ENCODE results near the gene CELF1. TPM values are rescaled to one million over a fixed set of nuclear protein-coding genes. Genes with fewer than 3 reads are reported as not detected.
A peak's percentile ranks its signal among the peaks of the same experiment; 100 is the strongest.

The CELF1 gene
- total RNA-seq (10 to 100 TPM; 68.3 to 97.0 (median 87.7) TPM), polyA plus RNA-seq (10 to 100 TPM; 24.4 to 35.8 TPM)
- long read RNA-seq, donor 1, partial matches to known transcripts, result 14 of 76 reads
- long read RNA-seq, donor 1, other reads (novel, unspliced or antisense), result 61 of 76 reads
- long read RNA-seq, donor 2, partial matches to known transcripts, result 16 of 64 reads
- long read RNA-seq, donor 2, other reads (novel, unspliced or antisense), result 48 of 64 reads
- long read RNA-seq, donor 3, full-length matches to known transcripts, result 2 of 143 reads
- long read RNA-seq, donor 3, partial matches to known transcripts, result 42 of 143 reads
- long read RNA-seq, donor 3, other reads (novel, unspliced or antisense), result 99 of 143 reads

GRCh38 chr11:47552566-47553405 is at the start of gene CELF1:
Gene CELF1, minus strand, starts transcription at chr11:47553132. Its CDS starts 53,609 bp downstream, at chr11:47499523.
- H3K27ac ChIP-seq, result peak within 1 kb of the TSS; percentile 82 to 97 (median 94)
- H3K27me3 ChIP-seq, result no peaks in the 10 kb centered on the region
- peak; percentile 84 to 99 (median 94) for TF ChIP-seq CTCF (IDR thresholded peaks at IDR 0.05)
- no peaks in the 10 kb centered on the region for H3K9me3 ChIP-seq
- peak; percentile 98 to 100 (median 98) for ATAC-seq
- peak; percentile 91 to 92 for DNase-seq
- peaks cover 4 to 48% (median 42%) of the 10 kb centered on the region in 9 donors for H3K4me1 ChIP-seq
- peaks cover 0 to 5% (median 0%) of the 10 kb centered on the region in 9 donors for H3K36me3 ChIP-seq
- peak within 1 kb of the TSS; percentile 83 to 99 (median 94) for H3K4me3 ChIP-seq
- intact Hi-C loops (cut with DNase I), result loop anchor here in 5 of 10 donors (5.0 to 10.0 kb wide), 3 partner anchors 35 to 85 kb away; no protein-coding TSS in a partner anchor
- 0% methylated on average over 59 to 89 of the region's 89 CpGs for WGBS, 2 donors

DNA sequence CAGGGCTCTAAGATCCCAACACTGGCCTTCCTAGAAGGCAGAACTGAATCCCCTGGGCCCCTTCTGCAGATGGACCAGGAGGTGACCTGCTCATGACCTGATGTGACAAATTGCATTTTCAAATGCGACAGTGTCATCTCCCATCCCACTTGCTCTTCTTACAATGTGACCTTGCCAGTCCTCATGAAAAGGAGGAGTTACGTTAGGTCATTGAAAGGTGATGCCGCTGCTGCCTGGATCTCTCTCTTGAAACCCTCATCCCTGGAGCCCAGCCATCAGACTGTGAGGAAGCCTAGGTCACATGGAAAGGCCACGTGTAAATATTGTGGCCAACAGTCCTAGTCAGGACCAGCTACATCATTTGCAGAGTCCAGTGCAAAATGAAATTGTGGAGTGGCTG is 47.0 kb upstream of the CELF1 start:
- no peak overlapping the region for H3K4me3 ChIP-seq
- no peak for DNase-seq
- WGBS, 2 donors, result 66 to 81% methylated on average over 4 of the region's 4 CpGs
- H3K27ac ChIP-seq, result no peak overlapping the region
- no peaks in the 10 kb centered on the region for H3K36me3 ChIP-seq
- intact Hi-C loops (cut with DNase I), result no loop called here
- no peak for TF ChIP-seq CTCF (IDR thresholded peaks at IDR 0.05)
- H3K9me3 ChIP-seq, result no peaks in the 10 kb centered on the region
- H3K4me1 ChIP-seq, result peaks cover 0 to 7% (median 1%) of the 10 kb centered on the region in 9 donors
- H3K27me3 ChIP-seq, result peaks cover 0 to 7% (median 2%) of the 10 kb centered on the region in 7 donors
- ATAC-seq, result peak in 1 of 8 donors; percentile 36

- Histone ChIP-seq H3K27me3 (peaks cover 0 to 42% (median 34%) of the 10 kb centered on the region in 7 donors), H3K36me3 (no peaks in the 10 kb centered on the region), H3K27ac (no peak overlapping the region), H3K4me1 (peaks cover 2 to 23% (median 18%) of the 10 kb centered on the region in 9 donors), H3K4me3 (no peak overlapping the region), H3K9me3 (no peaks in the 10 kb centered on the region)
- intact Hi-C loops (cut with DNase I), result no loop called here
- ATAC-seq (no peak), DNase-seq (no peak)
- 100% methylated on average over 1 of the region's 1 CpG for WGBS, 2 donors
- TF ChIP-seq CTCF (IDR thresholded peaks at IDR 0.05), result no peak
Observed at GRCh38 chr11:47595967-47596366, 43.0 kb upstream of the CELF1 start.

DNA sequence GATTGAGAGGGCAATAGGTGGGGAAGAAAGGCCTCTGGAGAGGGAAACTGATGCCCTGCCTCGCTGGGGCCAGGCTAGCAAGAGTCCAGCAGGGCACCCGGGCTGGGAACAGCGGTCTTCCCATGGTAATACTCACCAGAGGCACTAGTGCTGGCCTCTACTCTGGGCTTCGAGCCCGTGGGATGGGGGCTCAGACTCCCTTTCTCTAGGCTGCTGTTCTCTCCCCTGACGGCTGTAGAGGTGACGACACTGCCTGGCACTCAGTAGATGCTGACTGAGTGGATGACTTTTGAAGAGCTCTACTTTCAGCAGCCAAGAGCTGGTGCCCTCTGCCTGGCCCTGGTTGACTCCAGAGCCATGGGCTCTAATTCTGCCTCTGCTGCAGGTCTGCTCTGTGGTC is 42.1 kb upstream of the CELF1 start:
- Histone ChIP-seq H3K36me3 (no peaks in the 10 kb centered on the region), H3K4me1 (peaks cover 2 to 23% (median 18%) of the 10 kb centered on the region in 9 donors), H3K4me3 (no peak overlapping the region), H3K27me3 (peaks cover 0 to 52% (median 42%) of the 10 kb centered on the region in 7 donors), H3K9me3 (no peaks in the 10 kb centered on the region), H3K27ac (no peak overlapping the region)
- TF ChIP-seq CTCF (IDR thresholded peaks at IDR 0.05), result peak in 1 of 9 donors; percentile 5
- intact Hi-C loops (cut with DNase I), result no loop called here
- DNase-seq, result peak; percentile 35 to 42
- ATAC-seq, result peak; percentile 72 to 94 (median 84)
- WGBS, 2 donors, result 39 to 44% methylated on average over 7 of the region's 7 CpGs
